ENCODE measurements around the gene PTPN4. TPM values are rescaled to one million over a fixed set of nuclear protein-coding genes. Genes with fewer than 3 reads are reported as not detected.

Gene PTPN4
- total RNA-seq, 2 donors from 2014 or later, result 52.6 to 69.8 TPM

DNA sequence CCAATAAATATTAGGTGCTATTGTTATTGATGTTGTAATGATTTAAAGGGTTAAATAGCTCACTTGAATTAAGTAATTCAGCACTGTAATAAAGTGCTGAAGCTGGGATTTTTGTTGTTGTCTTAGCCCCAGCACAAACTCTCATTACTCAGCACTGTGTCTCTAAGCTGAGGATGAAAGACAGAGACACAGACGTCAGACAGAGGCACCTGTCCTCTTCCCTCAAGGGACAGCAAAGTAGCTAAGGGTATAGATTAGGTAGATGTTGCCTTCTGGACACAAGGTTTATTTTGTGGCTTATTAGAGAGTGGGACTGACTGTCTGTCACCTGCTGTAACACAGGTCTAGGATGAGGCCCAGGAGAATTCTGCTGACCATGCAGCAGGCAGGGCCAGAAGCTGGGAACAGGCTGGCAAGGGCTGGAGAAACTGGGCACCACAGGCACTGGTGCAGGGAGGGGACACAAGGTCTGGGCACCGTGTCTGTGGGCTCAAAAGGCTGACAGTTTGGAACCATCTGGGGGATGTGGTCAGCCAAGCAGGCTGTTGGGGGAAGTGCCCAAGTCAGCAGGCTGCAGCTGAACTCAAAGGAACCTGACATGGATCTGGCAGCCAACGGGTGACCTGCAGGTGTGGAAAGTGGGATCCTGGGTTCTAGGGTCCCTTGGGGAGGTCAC is 20.0 kb upstream of the PTPN4 start:
- WGBS, 2 experiments (ENCODE audit: insufficient coverage in 1 of 2, insufficient read length in 1 of 2), result 56 to 85% methylated on average over 2 to 3 of the region's 3 CpGs
- H3K27me3 ChIP-seq (ENCODE audit: control insufficient read depth, insufficient read depth, low read length, poor library complexity, severe bottlenecking), result no peaks in the 10 kb centered on the region
- no peaks in the 10 kb centered on the region for H3K27me3 Mint-ChIP-seq (ENCODE audit: insufficient read depth)
- DNase-seq, result no peak
- no peak overlapping the region for H3K4me3 ChIP-seq (ENCODE audit: low read length)
- H3K4me3 Mint-ChIP-seq, result no peak overlapping the region
- no peak overlapping the region for H3K9ac ChIP-seq (ENCODE audit: extremely low read depth, low read length, poor library complexity, severe bottlenecking)
- H3K36me3 ChIP-seq (ENCODE audit: control insufficient read depth, insufficient read depth, low read length), result no peaks in the 10 kb centered on the region
- TF ChIP-seq, protein P1, sequence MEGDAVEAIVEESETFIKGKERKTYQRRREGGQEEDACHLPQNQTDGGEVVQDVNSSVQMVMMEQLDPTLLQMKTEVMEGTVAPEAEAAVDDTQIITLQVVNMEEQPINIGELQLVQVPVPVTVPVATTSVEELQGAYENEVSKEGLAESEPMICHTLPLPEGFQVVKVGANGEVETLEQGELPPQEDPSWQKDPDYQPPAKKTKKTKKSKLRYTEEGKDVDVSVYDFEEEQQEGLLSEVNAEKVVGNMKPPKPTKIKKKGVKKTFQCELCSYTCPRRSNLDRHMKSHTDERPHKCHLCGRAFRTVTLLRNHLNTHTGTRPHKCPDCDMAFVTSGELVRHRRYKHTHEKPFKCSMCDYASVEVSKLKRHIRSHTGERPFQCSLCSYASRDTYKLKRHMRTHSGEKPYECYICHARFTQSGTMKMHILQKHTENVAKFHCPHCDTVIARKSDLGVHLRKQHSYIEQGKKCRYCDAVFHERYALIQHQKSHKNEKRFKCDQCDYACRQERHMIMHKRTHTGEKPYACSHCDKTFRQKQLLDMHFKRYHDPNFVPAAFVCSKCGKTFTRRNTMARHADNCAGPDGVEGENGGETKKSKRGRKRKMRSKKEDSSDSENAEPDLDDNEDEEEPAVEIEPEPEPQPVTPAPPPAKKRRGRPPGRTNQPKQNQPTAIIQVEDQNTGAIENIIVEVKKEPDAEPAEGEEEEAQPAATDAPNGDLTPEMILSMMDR (conservative IDR thresholded peaks at IDR 0.05), result no peak
- H3K4me1 ChIP-seq (ENCODE audit: control insufficient read depth, insufficient read depth, low read length), result no peaks in the 10 kb centered on the region
- H3K9me3 ChIP-seq (ENCODE audit: control insufficient read depth, low read length), result no peaks in the 10 kb centered on the region
- H3K27ac ChIP-seq (ENCODE audit: low read depth, low read length), result no peak overlapping the region
- no peaks in the 10 kb centered on the region for H3K9me3 Mint-ChIP-seq
- H3K36me3 Mint-ChIP-seq (ENCODE audit: low read depth), result no peaks in the 10 kb centered on the region
- H3K27ac Mint-ChIP-seq, result no peak overlapping the region
- peaks cover 2% of the 10 kb centered on the region for H3K4me1 Mint-ChIP-seq

DNA sequence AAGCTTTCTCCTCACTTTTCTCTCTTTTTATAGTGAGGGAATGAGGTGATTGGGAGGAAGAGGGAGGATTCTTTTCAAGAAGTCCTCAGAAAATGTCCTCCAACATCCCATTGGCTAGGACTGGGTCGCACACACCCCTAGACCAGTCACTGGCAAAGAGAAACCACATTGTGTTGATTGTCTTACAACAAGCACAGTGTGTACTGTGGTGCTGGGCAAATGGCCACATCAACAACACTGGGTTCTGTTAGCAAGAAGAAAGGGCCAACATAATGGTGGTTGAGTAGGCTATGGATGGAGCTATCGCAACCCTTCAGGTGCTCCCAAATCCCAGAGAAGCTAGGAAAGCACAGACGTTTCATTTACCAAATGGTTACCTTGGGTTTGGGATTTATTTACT is 18.7 kb upstream of the PTPN4 start:
- TF ChIP-seq, protein P1 (conservative IDR thresholded peaks at IDR 0.05), result no peak
- DNase-seq, result no peak
- no peaks in the 10 kb centered on the region for H3K27me3 ChIP-seq (ENCODE audit: control insufficient read depth, insufficient read depth, low read length, poor library complexity, severe bottlenecking)
- no peaks in the 10 kb centered on the region for H3K4me1 ChIP-seq (ENCODE audit: control insufficient read depth, insufficient read depth, low read length)
- H3K36me3 Mint-ChIP-seq (ENCODE audit: low read depth), result no peaks in the 10 kb centered on the region
- H3K27me3 Mint-ChIP-seq (ENCODE audit: insufficient read depth), result peaks cover 4% of the 10 kb centered on the region
- H3K4me3 Mint-ChIP-seq, result no peak overlapping the region
- H3K27ac ChIP-seq (ENCODE audit: low read depth, low read length), result no peak overlapping the region
- no peak overlapping the region for H3K9ac ChIP-seq (ENCODE audit: extremely low read depth, low read length, poor library complexity, severe bottlenecking)
- H3K27ac Mint-ChIP-seq, result no peak overlapping the region
- no peaks in the 10 kb centered on the region for H3K9me3 ChIP-seq (ENCODE audit: control insufficient read depth, low read length)
- no peaks in the 10 kb centered on the region for H3K9me3 Mint-ChIP-seq
- H3K4me3 ChIP-seq (ENCODE audit: low read length), result no peak overlapping the region
- peaks cover under 1% of the 10 kb centered on the region for H3K4me1 Mint-ChIP-seq
- H3K36me3 ChIP-seq (ENCODE audit: control insufficient read depth, insufficient read depth, low read length), result no peaks in the 10 kb centered on the region
- WGBS, 2 experiments (ENCODE audit: insufficient coverage in 1 of 2, insufficient read length in 1 of 2), result 90 to 93% methylated on average over 2 to 3 of the region's 3 CpGs

DNA sequence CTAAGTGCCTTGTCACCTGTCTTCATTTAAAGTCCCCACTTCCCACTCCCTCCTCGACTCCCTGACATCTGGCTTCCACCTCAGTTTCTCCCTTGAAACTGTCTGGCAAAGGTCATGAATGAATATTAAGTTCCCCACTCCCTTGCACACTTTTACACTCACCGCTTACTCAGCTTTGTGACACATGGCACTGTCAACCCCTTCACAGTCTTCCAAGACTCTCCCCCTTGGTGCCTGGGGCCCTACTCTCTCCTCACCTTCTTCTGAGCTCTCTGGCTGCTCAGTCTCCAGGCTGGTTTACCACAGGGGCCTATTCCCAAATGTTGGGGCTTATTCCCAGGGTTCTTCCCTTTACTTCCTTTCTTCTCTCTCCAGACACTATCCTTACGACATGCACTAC is 17.9 kb upstream of the PTPN4 start:
- Mint-ChIP-seq H3K27me3 (ENCODE audit: insufficient read depth) (peaks cover 7% of the 10 kb centered on the region), H3K9me3 (no peaks in the 10 kb centered on the region), H3K4me1 (no peaks in the 10 kb centered on the region), H3K4me3 (no peak overlapping the region), H3K36me3 (ENCODE audit: low read depth) (no peaks in the 10 kb centered on the region), H3K27ac (no peak overlapping the region)
- Histone ChIP-seq H3K9ac (ENCODE audit: extremely low read depth, low read length, poor library complexity, severe bottlenecking) (no peak overlapping the region), H3K27me3 (ENCODE audit: control insufficient read depth, insufficient read depth, low read length, poor library complexity, severe bottlenecking) (no peaks in the 10 kb centered on the region), H3K27ac (ENCODE audit: low read depth, low read length) (no peak overlapping the region), H3K36me3 (ENCODE audit: control insufficient read depth, insufficient read depth, low read length) (no peaks in the 10 kb centered on the region), H3K9me3 (ENCODE audit: control insufficient read depth, low read length) (no peaks in the 10 kb centered on the region), H3K4me3 (ENCODE audit: low read length) (no peak overlapping the region), H3K4me1 (ENCODE audit: control insufficient read depth, insufficient read depth, low read length) (no peaks in the 10 kb centered on the region)
- TF ChIP-seq, protein P1 (conservative IDR thresholded peaks at IDR 0.05), result no peak
- WGBS, 2 experiments (ENCODE audit: insufficient coverage in 1 of 2, insufficient read length in 1 of 2), result 88 to 93% methylated on average over 3 of the region's 3 CpGs
- no peak for DNase-seq

Data from endodermal cell (in vitro differentiated cells).